ENCODE results near the gene C20orf96.
"Not testable (repeated sequence)": the region's sequence is repeated elsewhere in the genome, so short reads cannot be mapped to it uniquely, and the experiment has no call there.

The C20orf96 gene

GRCh38 chr20:284172-284571 is 6.4 kb downstream of the C20orf96 start:
- DNase-seq (ENCODE audit: low read depth, low spot score): no peak

GRCh38 chr20:278607-279571 is 11.7 kb downstream of the C20orf96 start:
- peak; percentile 51 for DNase-seq (ENCODE audit: low read depth, low spot score)

GRCh38 chr20:278181-278580 is 12.4 kb downstream of the C20orf96 start:
- no peak for DNase-seq (ENCODE audit: low read depth, low spot score)

- DNase-seq (ENCODE audit: low read depth, low spot score): no peak
Observed at GRCh38 chr20:277496-277781, 13.1 kb downstream of the C20orf96 start.

- DNase-seq (ENCODE audit: low read depth, low spot score): no peak
Observed at GRCh38 chr20:276620-277495, 13.7 kb downstream of the C20orf96 start.

GRCh38 chr20:275791-276190 is 14.8 kb downstream of the C20orf96 start:
- DNase-seq (ENCODE audit: low read depth, low spot score): no peak

GRCh38 chr20:273884-274283 is 16.7 kb downstream of the C20orf96 start:
- DNase-seq (ENCODE audit: low read depth, low spot score): no peak

GRCh38 chr20:272718-273117 is 17.8 kb downstream of the C20orf96 start:
- DNase-seq (ENCODE audit: low read depth, low spot score): no peak

GRCh38 chr20:271528-271927 is 19.0 kb downstream of the C20orf96 start:
- no peak for DNase-seq (ENCODE audit: low read depth, low spot score)

GRCh38 chr20:271069-271468 is 19.5 kb downstream of the C20orf96 start:
- DNase-seq (ENCODE audit: low read depth, low spot score): no peak

GRCh38 chr20:270517-270916 is 20.0 kb downstream of the C20orf96 start:
- DNase-seq (ENCODE audit: low read depth, low spot score): no peak

- DNase-seq (ENCODE audit: low read depth, low spot score): peak; percentile 97
Observed at GRCh38 chr20:266596-267562, 23.7 kb downstream of the C20orf96 start.

- no peak for DNase-seq (ENCODE audit: low read depth, low spot score)
Observed at GRCh38 chr20:263701-264100, 26.8 kb downstream of the C20orf96 start.

GRCh38 chr20:259981-260380 is 30.6 kb downstream of the C20orf96 start:
- no peak for DNase-seq (ENCODE audit: low read depth, low spot score)

- DNase-seq (ENCODE audit: low read depth, low spot score): no peak
Observed at GRCh38 chr20:258963-259362, 31.6 kb downstream of the C20orf96 start.

- DNase-seq (ENCODE audit: low read depth, low spot score): peak; percentile 40
Observed at GRCh38 chr20:258269-258858, 32.2 kb downstream of the C20orf96 start.

- no peak for DNase-seq (ENCODE audit: low read depth, low spot score)
Observed at GRCh38 chr20:257419-257818, 33.1 kb downstream of the C20orf96 start, which contains the start of gene DEFB132. Gene DEFB132, plus strand, starts transcription at chr20:257724. Its CDS starts 55 bp downstream, at chr20:257779.

GRCh38 chr20:253447-253846 is 37.1 kb downstream of the C20orf96 start:
- DNase-seq (ENCODE audit: low read depth, low spot score): not testable (repeated sequence)

- DNase-seq (ENCODE audit: low read depth, low spot score): no peak
Observed at GRCh38 chr20:252801-253200, 37.7 kb downstream of the C20orf96 start.

- peak; percentile 48 for DNase-seq (ENCODE audit: low read depth, low spot score)
Observed at GRCh38 chr20:251354-251753, 39.2 kb downstream of the C20orf96 start.

- DNase-seq (ENCODE audit: low read depth, low spot score): no peak
Observed at GRCh38 chr20:242905-243304, 47.6 kb downstream of the C20orf96 start.
